GM21619 (cell line): ENCODE measurements around the gene KCNE1.
"Not testable (repeated sequence)": the region's sequence is repeated elsewhere in the genome, so short reads cannot be mapped to it uniquely, and the experiment has no call there.

Experiments used
- ATAC-seq: cut with Tn5 transposase; IDR thresholded peaks from one replicate; pipeline ENCODE4 v1.9.1; 2021; ENCODE audit not compliant: unreplicated experiment

The KCNE1 gene

GRCh38 chr21:34511787-34512455 is at the start of gene KCNE1:
Gene KCNE1 (minus strand): TSS chr21:34512210. CDS start chr21:34449634, 62,576 bp downstream.
- no peak for ATAC-seq

GRCh38 chr21:34561806-34562205 is 49.8 kb upstream of the KCNE1 start:
- no peak for ATAC-seq

- no peak for ATAC-seq
These were observed 48.6 kb upstream of the KCNE1 start for GRCh38 chr21:34560609-34561008.

- no peak for ATAC-seq
These were observed 48.0 kb upstream of the KCNE1 start for GRCh38 chr21:34560021-34560420.

GRCh38 chr21:34559089-34559631 is 47.1 kb upstream of the KCNE1 start:
- ATAC-seq: no peak

- no peak for ATAC-seq
These were observed 46.2 kb upstream of the KCNE1 start for GRCh38 chr21:34558166-34558565.

- ATAC-seq: no peak
These were observed 45.3 kb upstream of the KCNE1 start for GRCh38 chr21:34557261-34557660.

GRCh38 chr21:34554670-34555069 is 42.7 kb upstream of the KCNE1 start:
- ATAC-seq: not testable (repeated sequence)

- no peak for ATAC-seq
These were observed 42.2 kb upstream of the KCNE1 start for GRCh38 chr21:34554227-34554626.

GRCh38 chr21:34553151-34553952 is 41.3 kb upstream of the KCNE1 start:
- no peak for ATAC-seq

- ATAC-seq: no peak
These were observed 40.5 kb upstream of the KCNE1 start for GRCh38 chr21:34552360-34553098.

- ATAC-seq: no peak
These were observed 38.3 kb upstream of the KCNE1 start for GRCh38 chr21:34550182-34550799.

GRCh38 chr21:34548781-34549376 is 36.9 kb upstream of the KCNE1 start:
- no peak for ATAC-seq

- no peak for ATAC-seq
These were observed 34.5 kb upstream of the KCNE1 start for GRCh38 chr21:34546542-34546941.

- ATAC-seq: peak; percentile 86
These were observed 33.3 kb upstream of the KCNE1 start for GRCh38 chr21:34545079-34545884.

GRCh38 chr21:34544032-34544496 is 32.1 kb upstream of the KCNE1 start:
- no peak for ATAC-seq

- ATAC-seq: no peak
These were observed 31.0 kb upstream of the KCNE1 start for GRCh38 chr21:34543017-34543416.

- no peak for ATAC-seq
These were observed 28.2 kb upstream of the KCNE1 start for GRCh38 chr21:34540206-34540605.

GRCh38 chr21:34537838-34538237 is 25.8 kb upstream of the KCNE1 start:
- ATAC-seq: no peak

GRCh38 chr21:34536820-34537219 is 24.8 kb upstream of the KCNE1 start:
- ATAC-seq: no peak
